ENCODE results near the gene SMPD3. TPM values are rescaled to one million over a fixed set of nuclear protein-coding genes. Genes with fewer than 3 reads are reported as not detected.

SMPD3 gene
- total RNA-seq, 1 experiment from 2014 or later: 0.77 TPM

DNA sequence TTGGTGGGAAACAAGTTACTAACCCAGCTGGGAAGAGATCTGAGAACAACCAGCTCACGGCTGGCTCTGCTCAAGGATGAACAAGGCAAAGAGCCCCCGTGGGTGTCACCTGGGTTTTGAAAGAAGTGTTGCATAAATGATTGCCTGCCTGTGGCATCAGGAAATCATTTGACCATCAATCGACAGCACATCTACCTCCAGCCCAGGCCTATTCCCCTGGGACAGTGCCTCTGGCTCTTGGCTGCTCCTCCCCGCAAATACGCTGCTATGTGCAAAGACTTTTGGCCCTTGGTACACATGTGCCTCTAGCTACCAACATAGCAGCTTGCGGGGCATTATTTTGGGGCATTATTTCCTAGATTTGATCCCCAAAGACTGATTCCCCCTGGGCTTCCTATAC, 39.4 kb upstream of the SMPD3 start:
- POLR2A ChIA-PET: no interaction called here
- Histone ChIP-seq H3K4me1 (ENCODE audit: control insufficient read depth, insufficient read depth, low read length) (peaks cover 3% of the 10 kb centered on the region; the same call in 1 of the 2 replicates), H3K27me3 (ENCODE audit: control insufficient read depth, insufficient read depth, low read length) (no peaks in the 10 kb centered on the region), H3K27ac (ENCODE audit: low read length) (no peak overlapping the region), H3K9me3 (ENCODE audit: control insufficient read depth, insufficient read depth, low read depth, low read length) (no peaks in the 10 kb centered on the region), H3K4me3 (ENCODE audit: low read depth in 2 of 2, low read length in 2 of 2) (no peak overlapping the region), H3K36me3 (ENCODE audit: control insufficient read depth, insufficient read depth, low read length) (no peaks in the 10 kb centered on the region)
- DNase-seq (ENCODE audit: low read depth, low spot score) (no peak), ATAC-seq (no peak)
- no peak for TF ChIP-seq POLR2AphosphoS5 (IDR thresholded peaks at IDR 0.05; ENCODE audit: low read depth, low read length)
- TF ChIP-seq TCF7L2 (IDR thresholded peaks at IDR 0.05; ENCODE audit: low read depth, low read length): no peak
- no peak for TF ChIP-seq SIN3A (IDR thresholded peaks at IDR 0.05; ENCODE audit: borderline replicate concordance, insufficient read depth, low read depth, low read length)
- no peak for TF ChIP-seq CTCF (IDR thresholded peaks at IDR 0.05)
- TF ChIP-seq REST (IDR thresholded peaks at IDR 0.05; ENCODE audit: insufficient read depth in 1 of 2, low read depth in 2 of 2, low read length in 1 of 2): no peak
- CTCF ChIA-PET: no interaction called here
- in situ Hi-C loops (cut with HindIII; ENCODE audit: low pct_unique_long_range_greater_than_20kb, low sequenced_read_pairs) (no loop called here), intact Hi-C loops (cut with micrococcal nuclease; ENCODE audit: unreplicated experiment) (no loop called here)
- no TSS peak for BruUV-seq (replicated peaks)

DNA sequence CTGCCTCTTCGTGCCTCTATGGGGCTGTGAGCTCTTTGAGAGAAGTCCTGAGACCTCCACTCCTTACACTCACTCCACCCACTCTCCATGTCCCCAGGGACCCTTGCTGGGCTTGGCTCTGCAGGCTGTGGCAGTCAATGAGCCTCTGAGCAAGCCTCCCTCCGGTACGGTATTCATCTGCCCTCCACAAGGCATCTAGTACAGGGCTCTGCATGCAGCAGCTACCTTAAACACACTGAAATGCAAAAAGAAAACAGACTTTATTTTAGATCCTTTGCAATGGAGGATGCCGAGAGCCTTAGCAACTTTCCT, 38.9 kb upstream of the SMPD3 start:
- Histone ChIP-seq H3K4me1 (ENCODE audit: control insufficient read depth, insufficient read depth, low read length) (peaks cover 3% of the 10 kb centered on the region; the same call in 1 of the 2 replicates), H3K4me3 (ENCODE audit: low read depth in 2 of 2, low read length in 2 of 2) (no peak overlapping the region), H3K9me3 (ENCODE audit: control insufficient read depth, insufficient read depth, low read depth, low read length) (no peaks in the 10 kb centered on the region), H3K27ac (ENCODE audit: low read length) (no peak overlapping the region), H3K27me3 (ENCODE audit: control insufficient read depth, insufficient read depth, low read length) (no peaks in the 10 kb centered on the region), H3K36me3 (ENCODE audit: control insufficient read depth, insufficient read depth, low read length) (no peaks in the 10 kb centered on the region)
- intact Hi-C loops (cut with micrococcal nuclease; ENCODE audit: unreplicated experiment) (no loop called here), in situ Hi-C loops (cut with HindIII; ENCODE audit: low pct_unique_long_range_greater_than_20kb, low sequenced_read_pairs) (no loop called here)
- DNase-seq (ENCODE audit: low read depth, low spot score) (no peak), ATAC-seq (no peak)
- TF ChIP-seq CTCF (IDR thresholded peaks at IDR 0.05) (no peak), SIN3A (IDR thresholded peaks at IDR 0.05; ENCODE audit: borderline replicate concordance, insufficient read depth, low read depth, low read length) (no peak), REST (IDR thresholded peaks at IDR 0.05; ENCODE audit: insufficient read depth in 1 of 2, low read depth in 2 of 2, low read length in 1 of 2) (no peak), TCF7L2 (IDR thresholded peaks at IDR 0.05; ENCODE audit: low read depth, low read length) (no peak), POLR2AphosphoS5 (IDR thresholded peaks at IDR 0.05; ENCODE audit: low read depth, low read length) (no peak)
- ChIA-PET CTCF (no interaction called here), POLR2A (no interaction called here)
- no TSS peak for BruUV-seq (replicated peaks)
